SK-N-MC (cell line): Measurements from ENCODE around the gene ITSN1.

Source experiments
- EZH2 ChIP-seq: fragments of 200-600 bp; sonication (generic); IDR thresholded peaks from one replicate; pipeline ENCODE4 v1.6.1; 2017; ENCODE audit warnings: antibody characterized with exemption
- POLR2AphosphoS5 ChIP-seq: IDR thresholded peaks from 2 replicates; pipeline ENCODE4 v1.6.1; 2012; ENCODE audit warnings: mild to moderate bottlenecking, low read depth, low read length, borderline replicate concordance

- no peak for TF ChIP-seq POLR2AphosphoS5
- TF ChIP-seq EZH2: no peak
Measured at GRCh38 chr21:33699277-33699676, 57.0 kb downstream of the ITSN1 start.
